Esophagus squamous epithelium (tissue), 4 donors: ENCODE results near the gene ENGASE.

Source experiments
- CTCF ChIP-seq, 6 experiments: fragments of 450-650 bp in 4 of 6; fragments of 200-600 bp in 2 of 6; sonication (generic) in 2 of 6; IDR thresholded peaks; one replicate each; pipeline ENCODE4 v1.5.1; 2016 to 2019; ENCODE audit warnings: antibody characterized with exemption in 6 of 6, mild to moderate bottlenecking in 4 of 6, moderate library complexity in 4 of 6
- POLR2A ChIP-seq, 4 donors: fragments of 450-650 bp; IDR thresholded peaks; one replicate each; pipeline ENCODE4 v1.6.1; 2017; ENCODE audit warnings: antibody characterized with exemption in 4 of 4, mild to moderate bottlenecking in 4 of 4, moderate library complexity in 3 of 4

GRCh38 chr17:79094261-79094660 lies 19.6 kb downstream of the ENGASE start:
- no peak for TF ChIP-seq CTCF (IDR thresholded peaks at IDR 0.05)
- TF ChIP-seq POLR2A (IDR thresholded peaks at IDR 0.05): no peak
